Activated CD4-positive, alpha-beta T cell treated with anti-CD3 and anti-CD28 coated beads for 48 hours (primary cell): Measurements from ENCODE around the gene CELF4.

Experiments used
- DNase-seq: peaks from one replicate; pipeline ENCODE4 v3.0.0-alpha.2; 2020

Gene CELF4

DNA sequence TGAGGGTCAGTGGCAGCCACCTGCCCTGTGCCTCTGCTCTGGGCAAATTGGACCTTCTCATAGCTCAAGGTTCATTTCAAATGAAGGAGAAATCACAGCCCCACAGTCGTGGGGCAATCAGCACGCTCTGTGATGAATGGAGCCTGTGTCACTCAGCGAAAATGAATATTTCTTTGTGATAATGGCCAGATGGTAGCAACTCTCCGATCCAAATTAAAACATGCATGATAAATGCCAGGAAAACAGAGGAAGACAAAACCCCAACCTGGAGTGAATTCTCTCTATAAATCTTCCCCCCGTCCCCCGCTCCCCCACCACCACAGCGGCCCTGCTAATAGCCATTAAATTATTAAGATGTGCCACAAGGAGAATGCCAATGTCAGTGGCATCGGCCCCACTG is 258.4 kb downstream of the CELF4 start:
- no peak for DNase-seq

DNA sequence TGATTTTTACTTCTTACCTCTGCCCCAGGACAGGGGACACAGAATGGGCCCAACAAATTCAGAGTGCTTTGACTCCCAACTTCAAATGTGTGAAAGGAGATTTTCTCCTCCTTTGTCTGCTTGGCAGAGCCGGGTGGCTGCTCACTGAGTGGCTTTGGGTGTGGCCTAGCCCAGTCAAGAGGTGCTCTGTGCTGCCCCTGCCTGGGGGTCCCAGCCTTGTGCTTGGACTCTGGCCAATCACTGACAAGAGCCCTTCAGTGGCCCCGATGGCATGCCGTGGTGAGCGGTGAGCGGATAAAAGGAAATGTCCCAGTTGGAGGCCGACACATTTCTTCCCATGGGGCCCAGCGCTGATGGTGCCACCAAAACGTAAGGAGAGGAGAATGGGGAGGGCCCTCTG is 259.2 kb downstream of the CELF4 start:
- DNase-seq, result no peak

DNA sequence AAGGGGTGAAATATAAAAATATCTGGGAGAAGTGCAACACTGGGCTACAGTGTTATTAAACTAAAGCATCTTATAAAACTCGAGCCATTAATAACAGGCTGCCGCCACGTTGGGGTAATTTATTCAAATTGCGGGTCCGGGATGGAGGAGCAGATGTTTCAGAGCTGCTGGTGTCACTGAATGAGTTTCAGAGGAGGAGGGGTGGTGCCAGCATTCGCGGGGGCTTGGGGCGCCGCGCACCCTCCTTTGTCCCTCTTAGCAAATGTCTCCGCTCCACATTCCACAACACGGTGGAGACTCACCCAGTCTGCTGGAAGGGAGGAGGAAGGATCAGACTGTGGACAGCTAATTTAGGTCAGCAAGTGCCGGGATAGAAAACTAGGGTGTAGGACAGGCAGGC is 260.5 kb downstream of the CELF4 start:
- no peak for DNase-seq

- no peak for DNase-seq
These were observed 261.5 kb downstream of the CELF4 start for GRCh38 chr18:37304012-37304680.

GRCh38 chr18:37303009-37303408 is 262.6 kb downstream of the CELF4 start:
- no peak for DNase-seq

GRCh38 chr18:37302519-37302918 is 263.1 kb downstream of the CELF4 start:
- no peak for DNase-seq

DNA sequence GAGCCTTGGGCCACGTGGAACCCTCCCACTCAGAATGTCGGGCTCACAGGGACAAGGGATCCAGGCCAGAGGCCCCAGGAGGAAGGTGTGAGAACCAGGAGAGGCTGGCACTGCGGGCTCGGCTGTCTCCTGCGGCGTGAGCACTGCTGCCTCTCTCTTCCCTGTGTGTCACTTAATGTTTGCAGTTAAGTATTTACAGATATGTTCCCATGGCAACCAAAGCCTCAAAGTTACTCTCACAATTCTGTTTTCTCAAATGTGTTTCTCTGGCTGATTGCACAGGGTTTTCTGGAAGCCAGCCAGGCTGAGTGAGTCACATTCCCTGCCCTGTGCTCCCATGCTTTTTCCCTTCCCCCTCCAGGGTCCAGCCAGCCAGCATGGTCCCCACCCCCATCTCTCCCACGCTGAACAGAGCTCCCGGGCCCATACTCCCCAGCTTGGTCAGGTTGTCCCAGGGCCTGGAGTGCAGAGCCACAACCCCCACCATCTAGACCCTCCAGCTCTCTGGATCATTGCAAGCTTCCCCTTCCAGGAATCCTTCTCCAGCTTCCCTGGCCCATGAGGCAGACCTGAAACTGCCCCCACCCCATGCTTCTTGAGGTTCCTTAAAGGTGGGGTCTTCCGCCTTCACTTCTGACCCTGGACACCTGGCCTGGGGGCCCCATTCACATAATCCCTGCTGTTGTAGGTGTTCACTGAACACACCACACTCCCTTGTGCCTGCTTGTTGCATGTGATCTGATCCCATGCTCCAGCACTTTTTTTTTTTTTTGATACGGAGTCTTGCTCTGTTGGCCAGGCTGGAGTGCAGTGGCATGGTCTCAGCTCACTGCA is 265.9 kb downstream of the CELF4 start:
- no peak for DNase-seq

GRCh38 chr18:37298816-37299215 is 266.8 kb downstream of the CELF4 start:
- no peak for DNase-seq

DNA sequence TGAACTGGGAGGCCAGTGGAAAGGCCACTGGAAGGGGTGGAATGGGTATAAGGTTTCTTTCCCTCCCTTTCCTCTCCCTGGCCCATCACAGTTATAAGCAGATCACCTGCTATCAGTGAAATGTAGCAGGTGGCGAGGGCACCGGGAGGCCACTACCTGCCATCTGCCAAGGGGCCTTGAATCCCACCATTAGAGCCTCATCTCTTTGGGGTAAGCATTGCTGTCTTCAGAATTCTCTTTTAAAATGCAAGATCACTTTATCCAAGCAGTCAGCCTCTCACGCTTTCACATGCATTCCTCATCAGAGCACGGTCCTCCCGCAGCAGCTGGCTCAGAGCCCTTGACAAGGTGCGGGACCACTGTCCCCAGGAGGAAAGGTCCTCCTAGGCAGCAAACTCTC is 268.5 kb downstream of the CELF4 start:
- no peak for DNase-seq

DNA sequence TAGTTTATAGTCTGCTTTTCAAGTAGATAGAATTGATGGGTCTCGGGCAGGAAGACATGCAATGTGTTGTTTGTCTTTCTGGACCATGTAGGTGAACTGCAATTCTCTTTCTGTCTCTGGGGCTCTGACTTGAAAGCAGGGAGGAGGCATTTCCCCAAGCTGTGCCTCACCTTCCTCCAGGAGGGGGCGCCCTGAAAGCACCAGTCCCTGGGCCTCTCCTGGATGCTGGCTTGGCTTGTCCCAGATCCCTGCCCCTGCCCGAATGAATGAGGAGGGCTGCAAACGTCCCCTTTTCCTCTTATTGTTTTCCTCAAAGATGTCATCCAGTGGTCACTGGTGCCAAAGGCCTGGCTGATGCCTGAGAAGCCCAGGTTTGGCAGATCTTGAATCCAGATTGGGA is 270.6 kb downstream of the CELF4 start:
- DNase-seq, result peak; percentile 36

GRCh38 chr18:37293359-37293758 is 272.2 kb downstream of the CELF4 start:
- DNase-seq, result no peak

DNA sequence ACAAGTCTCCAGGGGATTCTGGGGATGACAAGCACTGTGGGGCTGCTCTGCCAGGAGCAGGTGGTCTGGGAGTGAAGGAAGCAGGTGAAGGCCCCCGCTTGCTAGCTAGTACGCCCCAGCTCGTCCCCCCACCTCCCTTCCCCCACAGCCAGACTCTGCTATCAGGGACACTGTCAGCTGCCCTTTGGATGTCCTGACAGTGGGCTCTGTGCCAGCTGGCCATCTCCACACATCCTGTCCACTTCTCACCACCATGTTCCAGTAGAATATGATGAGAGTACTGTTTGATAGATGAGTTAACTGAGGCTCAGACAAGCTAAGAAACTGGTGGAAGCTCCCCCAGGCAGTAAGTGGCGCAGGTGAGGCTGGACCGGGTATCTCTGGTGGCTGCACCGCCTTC is 276.2 kb downstream of the CELF4 start:
- DNase-seq, result no peak

DNA sequence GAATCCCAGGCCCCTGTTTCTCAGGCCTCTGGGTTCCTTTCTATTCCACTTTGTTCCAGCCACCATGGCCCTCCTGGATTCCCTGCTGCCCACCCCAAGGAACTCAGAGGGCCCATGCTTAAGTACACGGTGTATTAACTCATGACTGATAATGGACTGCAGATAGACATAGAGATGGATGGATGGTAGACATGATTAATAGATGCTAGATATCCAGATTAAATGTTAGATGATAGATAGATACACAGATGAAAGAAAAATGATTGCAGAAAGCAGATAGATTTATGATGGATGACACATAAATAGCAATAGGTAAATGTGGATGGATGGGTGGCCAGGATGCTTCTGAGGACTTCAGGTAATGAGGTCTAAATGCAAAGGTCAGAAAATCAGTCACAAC is 278.0 kb downstream of the CELF4 start:
- no peak for DNase-seq

- no peak for DNase-seq
These were observed 278.8 kb downstream of the CELF4 start for GRCh38 chr18:37286801-37287200.

DNA sequence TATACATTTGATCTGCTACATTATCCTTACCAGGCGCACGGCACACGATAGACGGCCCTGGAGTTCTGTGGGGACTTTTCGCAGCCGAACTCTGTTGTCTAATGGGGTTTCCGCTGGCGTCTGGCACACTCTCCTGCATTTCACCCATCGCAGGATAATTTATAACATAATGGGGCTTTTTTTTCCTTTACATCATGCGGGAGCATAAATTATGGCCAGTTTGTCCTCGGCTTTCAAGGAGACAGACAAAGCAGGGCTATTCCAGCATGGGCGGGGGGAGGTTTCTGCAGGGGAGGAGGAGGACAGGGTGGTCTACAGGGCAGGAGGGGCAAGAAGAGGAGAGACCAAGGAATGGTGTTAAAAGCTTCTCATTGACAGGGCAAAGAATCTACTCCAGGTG is 279.8 kb downstream of the CELF4 start:
- DNase-seq, result no peak

GRCh38 chr18:37284260-37284659 is 281.3 kb downstream of the CELF4 start:
- no peak for DNase-seq

GRCh38 chr18:37282386-37283037 is 283.1 kb downstream of the CELF4 start:
- no peak for DNase-seq

DNA sequence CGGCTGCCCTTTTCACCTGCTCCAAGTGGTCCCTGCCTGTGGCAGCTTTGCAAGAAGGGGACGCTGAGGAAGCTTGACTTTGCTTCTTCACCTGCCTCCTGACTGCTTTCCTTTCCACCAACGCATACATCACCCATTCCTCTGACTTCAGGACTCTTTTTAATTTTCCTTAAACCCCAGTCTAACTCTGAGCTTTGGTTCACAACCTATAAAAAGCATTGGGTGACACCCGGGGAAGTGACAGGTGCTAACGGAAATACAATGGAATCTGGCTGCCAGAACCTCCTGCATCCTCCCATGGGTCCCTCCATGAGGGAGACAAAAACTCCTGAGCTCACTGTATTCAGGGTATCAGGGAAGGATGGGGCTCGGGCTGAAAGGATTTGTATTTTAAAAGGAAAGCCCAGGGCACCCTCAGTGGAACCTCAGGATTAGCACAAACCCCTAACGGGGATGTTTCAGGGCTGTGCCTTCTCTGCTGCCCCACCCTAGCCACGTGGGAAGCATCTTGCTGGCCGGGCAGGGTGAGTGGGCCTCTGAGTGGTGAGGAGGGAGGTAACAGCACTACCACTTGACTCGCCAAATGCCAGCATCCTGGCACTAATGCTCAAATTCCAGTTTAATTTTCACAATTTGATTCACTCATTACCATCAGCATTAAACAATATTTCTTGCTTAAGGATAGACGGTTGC is 284.8 kb downstream of the CELF4 start:
- DNase-seq, result no peak

GRCh38 chr18:37277804-37278203 is 287.8 kb downstream of the CELF4 start:
- no peak for DNase-seq

- DNase-seq, result no peak
These were observed 289.3 kb downstream of the CELF4 start for GRCh38 chr18:37276111-37276890.

GRCh38 chr18:37275237-37275741 is 290.3 kb downstream of the CELF4 start:
- no peak for DNase-seq
